GM12878 (cell line): Measurements from ENCODE around the gene TYW3. TPM values are rescaled to one million over a fixed set of nuclear protein-coding genes. Genes with fewer than 3 reads are reported as not detected.

Experiments used
- CEBPB ChIP-seq, 2 experiments: fragments of 150-350 bp in 1 of 2; IDR thresholded peaks; 2 replicates each; pipeline ENCODE4 v1.6.1; 2012 to 2014; ENCODE audit warnings: low read depth in 2 of 2, low read length in 2 of 2, borderline replicate concordance in 1 of 2, inconsistent platforms in 1 of 2
- E2F8 ChIP-seq: fragments of 450-650 bp; IDR thresholded peaks from 2 replicates; pipeline ENCODE4 v1.6.1; 2018; ENCODE audit warnings: mild to moderate bottlenecking, low read depth, moderate library complexity; ENCODE audit not compliant: partially characterized antibody
- HDAC2 ChIP-seq: fragments of 200-600 bp; sonication (generic); IDR thresholded peaks from 2 replicates; pipeline ENCODE4 v1.6.1; 2017
- MXI1 ChIP-seq: fragments of 150-350 bp; IDR thresholded peaks from 2 replicates; pipeline ENCODE4 v1.6.1; 2011; ENCODE audit warnings: low read depth, mild to moderate bottlenecking, inconsistent platforms, low read length, improper control_type of control experiment
- POLR2A ChIP-seq: IDR thresholded peaks from 2 replicates; pipeline ENCODE4 v1.6.1; 2011; ENCODE audit warnings: low read depth, mild to moderate bottlenecking, low read length
- POU2F2 ChIP-seq: IDR thresholded peaks from 3 replicates; pipeline ENCODE4 v1.6.1; 2011; ENCODE audit warnings: low read depth, mild to moderate bottlenecking, low read length, borderline replicate concordance
- RAD21 ChIP-seq: IDR thresholded peaks from 2 replicates; pipeline ENCODE4 v1.6.1; 2011; ENCODE audit warnings: mild to moderate bottlenecking, low read depth, low read length, moderate library complexity; ENCODE audit not compliant: insufficient read depth
- RB1 ChIP-seq: fragments of 450-650 bp; formaldehyde crosslinking; IDR thresholded peaks from 2 replicates; pipeline ENCODE4 v1.6.1; 2017; ENCODE audit warnings: mild to moderate bottlenecking, borderline replicate concordance
- STAT3 ChIP-seq: IDR thresholded peaks from 2 replicates; pipeline ENCODE4 v1.6.1; 2011; ENCODE audit warnings: low read depth, low read length, improper control_type of control experiment
- WRNIP1 ChIP-seq: IDR thresholded peaks from 2 replicates; pipeline ENCODE4 v1.6.1; 2011; ENCODE audit warnings: low read depth, low read length, improper control_type of control experiment, borderline replicate concordance
- YY1 ChIP-seq: IDR thresholded peaks from 2 replicates; pipeline ENCODE4 v1.6.1; 2011; ENCODE audit warnings: low read depth, mild to moderate bottlenecking, low read length
- ZNF687 ChIP-seq: fragments of 450-650 bp; IDR thresholded peaks from 2 replicates; pipeline ENCODE4 v1.6.1; 2017; ENCODE audit warnings: mild to moderate bottlenecking, moderate library complexity
- polyA plus RNA-seq, 11 experiments: library from polyadenylated mRNA; depleted of rRNA in 4 of 11; unstranded in 6 of 11; stranded (reverse) in 5 of 11; fragments of >200 nt; fragmentation: Nextera tagmentation in 4 of 11; fragmentation: Illumina TruSeq in 1 of 11; extraction: Ambion mirVana in 4 of 11; extraction: Trizol in 1 of 11; gene quantifications; 1 replicate in 1 of 11; 2 replicates in 10 of 11; pipeline versions ENCODE4 v1.2.1 to v1.2.3, GENCODE V29; 2011 to 2016; ENCODE audit warnings: inconsistent platforms in 2 of 11, missing spikeins in 2 of 11, low read depth in 1 of 11
- total RNA-seq, 4 experiments: library from RNA; depleted of rRNA in 3 of 4; stranded (reverse); fragments of >200 nt in 3 of 4; fragmentation: Illumina TruSeq in 1 of 4; extraction: Trizol in 1 of 4; gene quantifications; 2 replicates each; pipeline versions ENCODE4 v1.2.1 to v1.2.3, GENCODE V29; 2013 to 2021
- TF ChIP-seq, protein P1 (sequence below), 3 experiments: IDR thresholded peaks in 2 of 3; conservative IDR thresholded peaks in 1 of 3; 2 replicates each; pipeline ENCODE4 v1.5.1; 2011; ENCODE audit warnings: low read depth in 3 of 3, low read length in 3 of 3, mild to moderate bottlenecking in 3 of 3, control low read depth in 2 of 3, moderate library complexity in 2 of 3, inconsistent platforms in 1 of 3, mixed read lengths in 1 of 3; ENCODE audit not compliant: control insufficient read depth in 2 of 3, insufficient read depth in 1 of 3; ENCODE audit errors: extremely low read depth in 1 of 3

The TYW3 gene
- total and polyA plus RNA-seq, 10 of the 15 experiments (the other 5 are each of a cell fraction or from before 2014, with no cell fraction given) = 18.6 to 54.4 (median 32.8) TPM

GRCh38 chr1:74771913-74772515 lies 39.1 kb downstream of the TYW3 start (continued):
- TF ChIP-seq CEBPB (IDR thresholded peaks at IDR 0.05; ENCODE audit: borderline replicate concordance in 1 of 2, low read depth in 2 of 2, low read length in 2 of 2) (no peak), POLR2A (no peak), ZNF687 (no peak), RAD21 (peak; percentile 92), RB1 (no peak), STAT3 (no peak), MXI1 (no peak), YY1 (no peak), POU2F2 (no peak), HDAC2 (no peak), E2F8 (no peak), WRNIP1 (no peak)
- TF ChIP-seq, protein P1, sequence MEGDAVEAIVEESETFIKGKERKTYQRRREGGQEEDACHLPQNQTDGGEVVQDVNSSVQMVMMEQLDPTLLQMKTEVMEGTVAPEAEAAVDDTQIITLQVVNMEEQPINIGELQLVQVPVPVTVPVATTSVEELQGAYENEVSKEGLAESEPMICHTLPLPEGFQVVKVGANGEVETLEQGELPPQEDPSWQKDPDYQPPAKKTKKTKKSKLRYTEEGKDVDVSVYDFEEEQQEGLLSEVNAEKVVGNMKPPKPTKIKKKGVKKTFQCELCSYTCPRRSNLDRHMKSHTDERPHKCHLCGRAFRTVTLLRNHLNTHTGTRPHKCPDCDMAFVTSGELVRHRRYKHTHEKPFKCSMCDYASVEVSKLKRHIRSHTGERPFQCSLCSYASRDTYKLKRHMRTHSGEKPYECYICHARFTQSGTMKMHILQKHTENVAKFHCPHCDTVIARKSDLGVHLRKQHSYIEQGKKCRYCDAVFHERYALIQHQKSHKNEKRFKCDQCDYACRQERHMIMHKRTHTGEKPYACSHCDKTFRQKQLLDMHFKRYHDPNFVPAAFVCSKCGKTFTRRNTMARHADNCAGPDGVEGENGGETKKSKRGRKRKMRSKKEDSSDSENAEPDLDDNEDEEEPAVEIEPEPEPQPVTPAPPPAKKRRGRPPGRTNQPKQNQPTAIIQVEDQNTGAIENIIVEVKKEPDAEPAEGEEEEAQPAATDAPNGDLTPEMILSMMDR (IDR thresholded peaks at IDR 0.05 in 2 of 3, conservative IDR thresholded peaks at IDR 0.05 in 1 of 3; ENCODE audit: control insufficient read depth in 2 of 3, extremely low read depth in 1 of 3, insufficient read depth in 1 of 3, low read depth in 3 of 3, low read length in 3 of 3) = peak; percentile 60 to 74 (median 63)
